Colon (tissue), 2 donors: Measurements from ENCODE around the gene ESPN.

Experiments used
- FAIRE-seq: peaks from 2 replicates; lab custom pipeline; 2012; peaks lifted over from hg19 to GRCh38; lab: Jason Lieb, UNC
- donor health status: control.
- donor health status: control.

ESPN gene

GRCh38 chr1:6409053-6409452, 15.5 kb upstream of the ESPN start:
- FAIRE-seq: no peak

- no peak for FAIRE-seq
These were observed 14.8 kb upstream of the ESPN start for GRCh38 chr1:6409733-6410132.

- no peak for FAIRE-seq
These were observed 14.2 kb upstream of the ESPN start for GRCh38 chr1:6410248-6410893.

GRCh38 chr1:6412896-6413295, 11.7 kb upstream of the ESPN start:
- no peak for FAIRE-seq

- FAIRE-seq: no peak
These were observed 10.1 kb upstream of the ESPN start for GRCh38 chr1:6414443-6414844.

GRCh38 chr1:6414881-6415626, 9.5 kb upstream of the ESPN start:
- no peak for FAIRE-seq

- no peak for FAIRE-seq
These were observed 8.3 kb upstream of the ESPN start for GRCh38 chr1:6416295-6416656.

GRCh38 chr1:6416906-6417305, 7.7 kb upstream of the ESPN start:
- FAIRE-seq: no peak

- no peak for FAIRE-seq
These were observed 6.5 kb upstream of the ESPN start for GRCh38 chr1:6417961-6418667.

- no peak for FAIRE-seq
These were observed 5.7 kb upstream of the ESPN start for GRCh38 chr1:6418668-6419396.

- FAIRE-seq: no peak
These were observed 5.2 kb upstream of the ESPN start for GRCh38 chr1:6419397-6419803.

GRCh38 chr1:6419804-6420453, 4.6 kb upstream of the ESPN start, which contains the start of gene HES2:
HES2 (minus strand) TSS chr1:6419919; CDS start chr1:6419820, 99 bp downstream.
- no peak for FAIRE-seq

GRCh38 chr1:6420454-6421042, 4.0 kb upstream of the ESPN start:
- no peak for FAIRE-seq

GRCh38 chr1:6421266-6421665, 3.3 kb upstream of the ESPN start:
- no peak for FAIRE-seq

- FAIRE-seq: no peak
These were observed 1.1 kb upstream of the ESPN start for GRCh38 chr1:6423321-6423999.

GRCh38 chr1:6424000-6424565, 493 bp upstream of the ESPN start:
- FAIRE-seq: no peak

- FAIRE-seq: no peak
These were observed 1.1 kb downstream of the ESPN start for GRCh38 chr1:6425658-6426057.

GRCh38 chr1:6426277-6426971, 1.8 kb downstream of the ESPN start:
- no peak for FAIRE-seq

- FAIRE-seq: no peak
These were observed 2.4 kb downstream of the ESPN start for GRCh38 chr1:6426972-6427350.
